Spleen (tissue), 7 donors: ENCODE results near the gene SLC22A1.
A peak's percentile ranks its signal among the peaks of the same experiment; 100 is the strongest.

Experiments
- POLR2A ChIP-seq, 3 donors: fragments of 450-650 bp; IDR thresholded peaks; one replicate each; pipeline ENCODE4 v1.5.1; 2017; ENCODE audit warnings: antibody characterized with exemption in 3 of 3, mild to moderate bottlenecking in 1 of 3
- POLR2AphosphoS5 ChIP-seq, 3 donors: sonication (generic); formaldehyde crosslinking; IDR thresholded peaks; one replicate each; pipeline ENCODE4 v1.5.1; 2017; ENCODE audit warnings: antibody characterized with exemption in 3 of 3
- TF ChIP-seq, protein P1 (sequence below), 11 experiments: fragments of 200-600 bp in 7 of 11; fragments of 450-650 bp in 4 of 11; sonication (generic) in 4 of 11; IDR thresholded peaks in 8 of 11; conservative IDR thresholded peaks in 3 of 11; 1 replicate in 7 of 11; 2 replicates in 4 of 11; pipeline versions ENCODE4 v1.4.0 to v1.8.0; 2016 to 2021; ENCODE audit warnings: antibody characterized with exemption in 11 of 11, inconsistent platforms in 4 of 11, mild to moderate bottlenecking in 1 of 11
- donor health status: DM: no; HTN: no; CAD: no; lungs with moderate emphysema.
- donor health status: DM: no; HTN: no; CAD: no.
- donor health status: DM: no; HTN: no; CAD: no.

DNA sequence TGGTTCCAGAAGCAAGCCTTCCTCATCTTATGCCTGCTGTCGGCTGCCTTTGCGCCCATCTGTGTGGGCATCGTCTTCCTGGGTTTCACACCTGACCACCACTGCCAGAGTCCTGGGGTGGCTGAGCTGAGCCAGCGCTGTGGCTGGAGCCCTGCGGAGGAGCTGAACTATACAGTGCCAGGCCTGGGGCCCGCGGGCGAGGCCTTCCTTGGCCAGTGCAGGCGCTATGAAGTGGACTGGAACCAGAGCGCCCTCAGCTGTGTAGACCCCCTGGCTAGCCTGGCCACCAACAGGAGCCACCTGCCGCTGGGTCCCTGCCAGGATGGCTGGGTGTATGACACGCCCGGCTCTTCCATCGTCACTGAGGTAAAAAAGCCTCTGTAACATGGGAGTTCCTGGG is 366 bp downstream of the SLC22A1 start:
- TF ChIP-seq, protein P1, sequence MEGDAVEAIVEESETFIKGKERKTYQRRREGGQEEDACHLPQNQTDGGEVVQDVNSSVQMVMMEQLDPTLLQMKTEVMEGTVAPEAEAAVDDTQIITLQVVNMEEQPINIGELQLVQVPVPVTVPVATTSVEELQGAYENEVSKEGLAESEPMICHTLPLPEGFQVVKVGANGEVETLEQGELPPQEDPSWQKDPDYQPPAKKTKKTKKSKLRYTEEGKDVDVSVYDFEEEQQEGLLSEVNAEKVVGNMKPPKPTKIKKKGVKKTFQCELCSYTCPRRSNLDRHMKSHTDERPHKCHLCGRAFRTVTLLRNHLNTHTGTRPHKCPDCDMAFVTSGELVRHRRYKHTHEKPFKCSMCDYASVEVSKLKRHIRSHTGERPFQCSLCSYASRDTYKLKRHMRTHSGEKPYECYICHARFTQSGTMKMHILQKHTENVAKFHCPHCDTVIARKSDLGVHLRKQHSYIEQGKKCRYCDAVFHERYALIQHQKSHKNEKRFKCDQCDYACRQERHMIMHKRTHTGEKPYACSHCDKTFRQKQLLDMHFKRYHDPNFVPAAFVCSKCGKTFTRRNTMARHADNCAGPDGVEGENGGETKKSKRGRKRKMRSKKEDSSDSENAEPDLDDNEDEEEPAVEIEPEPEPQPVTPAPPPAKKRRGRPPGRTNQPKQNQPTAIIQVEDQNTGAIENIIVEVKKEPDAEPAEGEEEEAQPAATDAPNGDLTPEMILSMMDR (IDR thresholded peaks at IDR 0.05 in 8 of 11, conservative IDR thresholded peaks at IDR 0.05 in 3 of 11): no peak
- TF ChIP-seq POLR2A (IDR thresholded peaks at IDR 0.05): no peak
- peak in 1 of 3 donors; percentile 35 for TF ChIP-seq POLR2AphosphoS5 (IDR thresholded peaks at IDR 0.05)
